ENCODE results near the gene THSD7A.

Gene THSD7A

GRCh38 chr7:11625669-11626068, 206.3 kb downstream of the THSD7A start:
- no peaks in the 10 kb centered on the region for H3K27me3 Mint-ChIP-seq
- no peaks in the 10 kb centered on the region for H3K9me3 Mint-ChIP-seq (ENCODE audit: low read depth)
- H3K36me3 Mint-ChIP-seq = no peaks in the 10 kb centered on the region
- no peak overlapping the region for H3K27ac Mint-ChIP-seq
- no peak overlapping the region for H3K4me3 Mint-ChIP-seq
- no peaks in the 10 kb centered on the region for H3K4me1 Mint-ChIP-seq (ENCODE audit: low read depth)

GRCh38 chr7:11623093-11623678, 208.8 kb downstream of the THSD7A start:
- Mint-ChIP-seq H3K9me3 (ENCODE audit: low read depth) (no peaks in the 10 kb centered on the region), H3K27ac (no peak overlapping the region), H3K4me1 (ENCODE audit: low read depth) (no peaks in the 10 kb centered on the region), H3K36me3 (no peaks in the 10 kb centered on the region), H3K4me3 (no peak overlapping the region), H3K27me3 (no peaks in the 10 kb centered on the region)

GRCh38 chr7:11620406-11621253, 211.4 kb downstream of the THSD7A start:
- no peaks in the 10 kb centered on the region for H3K4me1 Mint-ChIP-seq (ENCODE audit: low read depth)
- H3K9me3 Mint-ChIP-seq (ENCODE audit: low read depth) = no peaks in the 10 kb centered on the region
- H3K4me3 Mint-ChIP-seq = no peak overlapping the region
- H3K36me3 Mint-ChIP-seq = no peaks in the 10 kb centered on the region
- H3K27me3 Mint-ChIP-seq = no peaks in the 10 kb centered on the region
- no peak overlapping the region for H3K27ac Mint-ChIP-seq

GRCh38 chr7:11616466-11616865, 215.5 kb downstream of the THSD7A start:
- no peaks in the 10 kb centered on the region for H3K36me3 Mint-ChIP-seq
- no peak overlapping the region for H3K4me3 Mint-ChIP-seq
- no peaks in the 10 kb centered on the region for H3K9me3 Mint-ChIP-seq (ENCODE audit: low read depth)
- no peaks in the 10 kb centered on the region for H3K4me1 Mint-ChIP-seq (ENCODE audit: low read depth)
- no peaks in the 10 kb centered on the region for H3K27me3 Mint-ChIP-seq
- H3K27ac Mint-ChIP-seq = no peak overlapping the region

- Mint-ChIP-seq H3K4me3 (no peak overlapping the region), H3K4me1 (ENCODE audit: low read depth) (no peaks in the 10 kb centered on the region), H3K27ac (no peak overlapping the region), H3K27me3 (no peaks in the 10 kb centered on the region), H3K36me3 (no peaks in the 10 kb centered on the region), H3K9me3 (ENCODE audit: low read depth) (no peaks in the 10 kb centered on the region)
Measured at GRCh38 chr7:11615174-11615573, 216.8 kb downstream of the THSD7A start.

GRCh38 chr7:11613292-11613930, 218.6 kb downstream of the THSD7A start:
- H3K36me3 Mint-ChIP-seq = no peaks in the 10 kb centered on the region
- H3K4me1 Mint-ChIP-seq (ENCODE audit: low read depth) = no peaks in the 10 kb centered on the region
- H3K9me3 Mint-ChIP-seq (ENCODE audit: low read depth) = no peaks in the 10 kb centered on the region
- no peak overlapping the region for H3K27ac Mint-ChIP-seq
- no peaks in the 10 kb centered on the region for H3K27me3 Mint-ChIP-seq
- H3K4me3 Mint-ChIP-seq = no peak overlapping the region

- no peaks in the 10 kb centered on the region for H3K9me3 Mint-ChIP-seq (ENCODE audit: low read depth)
- H3K4me1 Mint-ChIP-seq (ENCODE audit: low read depth) = no peaks in the 10 kb centered on the region
- H3K36me3 Mint-ChIP-seq = no peaks in the 10 kb centered on the region
- no peaks in the 10 kb centered on the region for H3K27me3 Mint-ChIP-seq
- no peak overlapping the region for H3K27ac Mint-ChIP-seq
- no peak overlapping the region for H3K4me3 Mint-ChIP-seq
Measured at GRCh38 chr7:11612737-11613136, 219.3 kb downstream of the THSD7A start.

- Mint-ChIP-seq H3K4me1 (ENCODE audit: low read depth) (no peaks in the 10 kb centered on the region), H3K4me3 (no peak overlapping the region), H3K36me3 (no peaks in the 10 kb centered on the region), H3K27me3 (no peaks in the 10 kb centered on the region), H3K27ac (no peak overlapping the region), H3K9me3 (ENCODE audit: low read depth) (no peaks in the 10 kb centered on the region)
Measured at GRCh38 chr7:11609096-11609670, 222.8 kb downstream of the THSD7A start.

GRCh38 chr7:11607686-11608085, 224.3 kb downstream of the THSD7A start:
- Mint-ChIP-seq H3K9me3 (ENCODE audit: low read depth) (no peaks in the 10 kb centered on the region), H3K27me3 (no peaks in the 10 kb centered on the region), H3K36me3 (no peaks in the 10 kb centered on the region), H3K4me3 (no peak overlapping the region), H3K4me1 (ENCODE audit: low read depth) (no peaks in the 10 kb centered on the region), H3K27ac (no peak overlapping the region)

GRCh38 chr7:11605749-11606148, 226.2 kb downstream of the THSD7A start:
- Mint-ChIP-seq H3K36me3 (no peaks in the 10 kb centered on the region), H3K27ac (no peak overlapping the region), H3K27me3 (no peaks in the 10 kb centered on the region), H3K4me3 (no peak overlapping the region), H3K9me3 (ENCODE audit: low read depth) (no peaks in the 10 kb centered on the region), H3K4me1 (ENCODE audit: low read depth) (no peaks in the 10 kb centered on the region)

- H3K4me1 Mint-ChIP-seq (ENCODE audit: low read depth) = no peaks in the 10 kb centered on the region
- no peak overlapping the region for H3K4me3 Mint-ChIP-seq
Measured at GRCh38 chr7:11604505-11604904, 227.5 kb downstream of the THSD7A start.

GRCh38 chr7:11601761-11602160, 230.2 kb downstream of the THSD7A start:
- H3K36me3 Mint-ChIP-seq = no peaks in the 10 kb centered on the region
- H3K4me3 Mint-ChIP-seq = no peak overlapping the region
- H3K27ac Mint-ChIP-seq = no peak overlapping the region
- no peaks in the 10 kb centered on the region for H3K27me3 Mint-ChIP-seq
- H3K9me3 Mint-ChIP-seq (ENCODE audit: low read depth) = no peaks in the 10 kb centered on the region
- H3K4me1 Mint-ChIP-seq (ENCODE audit: low read depth) = no peaks in the 10 kb centered on the region

More at GRCh38 chr7:11604505-11604904, 227.5 kb downstream of the THSD7A start:
- Mint-ChIP-seq H3K27me3 (no peaks in the 10 kb centered on the region), H3K36me3 (no peaks in the 10 kb centered on the region), H3K27ac (no peak overlapping the region), H3K9me3 (ENCODE audit: low read depth) (no peaks in the 10 kb centered on the region)

- H3K4me3 Mint-ChIP-seq = no peak overlapping the region
- H3K27me3 Mint-ChIP-seq = no peaks in the 10 kb centered on the region
- H3K9me3 Mint-ChIP-seq (ENCODE audit: low read depth) = no peaks in the 10 kb centered on the region
- no peaks in the 10 kb centered on the region for H3K4me1 Mint-ChIP-seq (ENCODE audit: low read depth)
- no peak overlapping the region for H3K27ac Mint-ChIP-seq
- no peaks in the 10 kb centered on the region for H3K36me3 Mint-ChIP-seq
Measured at GRCh38 chr7:11593322-11593721, 238.7 kb downstream of the THSD7A start.

GRCh38 chr7:11592699-11593098, 239.3 kb downstream of the THSD7A start:
- H3K4me1 Mint-ChIP-seq (ENCODE audit: low read depth) = no peaks in the 10 kb centered on the region

GRCh38 chr7:11591943-11592342, 240.1 kb downstream of the THSD7A start:
- no peaks in the 10 kb centered on the region for H3K27me3 Mint-ChIP-seq
- no peaks in the 10 kb centered on the region for H3K4me1 Mint-ChIP-seq (ENCODE audit: low read depth)
- no peak overlapping the region for H3K4me3 Mint-ChIP-seq
- H3K27ac Mint-ChIP-seq = no peak overlapping the region
- no peaks in the 10 kb centered on the region for H3K36me3 Mint-ChIP-seq
- peaks cover 1% of the 10 kb centered on the region for H3K9me3 Mint-ChIP-seq (ENCODE audit: low read depth)

More at GRCh38 chr7:11592699-11593098, 239.3 kb downstream of the THSD7A start:
- no peaks in the 10 kb centered on the region for H3K9me3 Mint-ChIP-seq (ENCODE audit: low read depth)
- H3K27me3 Mint-ChIP-seq = no peaks in the 10 kb centered on the region
- no peaks in the 10 kb centered on the region for H3K36me3 Mint-ChIP-seq
- H3K27ac Mint-ChIP-seq = no peak overlapping the region
- no peak overlapping the region for H3K4me3 Mint-ChIP-seq
